HS-27A (cell line): Measurements from ENCODE around the gene PTGDS.
"Not testable (repeated sequence)": the region's sequence is repeated elsewhere in the genome, so short reads cannot be mapped to it uniquely, and the experiment has no call there.

Experiments
- DNase-seq: peaks from one replicate; pipeline ENCODE4 v3.0.0-alpha.2; 2012; ENCODE audit warnings: low read depth, missing footprints

The PTGDS gene

GRCh38 chr9:136990242-136990911 is 13.1 kb downstream of the PTGDS start:
- DNase-seq: no peak

- no peak for DNase-seq
Observed at GRCh38 chr9:136991993-136992818, 14.9 kb downstream of the PTGDS start, which contains the start of gene PAXX. PAXX (plus strand) TSS chr9:136992422; CDS start chr9:136992444, 22 bp downstream.

GRCh38 chr9:136992819-136993369 is 15.6 kb downstream of the PTGDS start:
- no peak for DNase-seq

DNA sequence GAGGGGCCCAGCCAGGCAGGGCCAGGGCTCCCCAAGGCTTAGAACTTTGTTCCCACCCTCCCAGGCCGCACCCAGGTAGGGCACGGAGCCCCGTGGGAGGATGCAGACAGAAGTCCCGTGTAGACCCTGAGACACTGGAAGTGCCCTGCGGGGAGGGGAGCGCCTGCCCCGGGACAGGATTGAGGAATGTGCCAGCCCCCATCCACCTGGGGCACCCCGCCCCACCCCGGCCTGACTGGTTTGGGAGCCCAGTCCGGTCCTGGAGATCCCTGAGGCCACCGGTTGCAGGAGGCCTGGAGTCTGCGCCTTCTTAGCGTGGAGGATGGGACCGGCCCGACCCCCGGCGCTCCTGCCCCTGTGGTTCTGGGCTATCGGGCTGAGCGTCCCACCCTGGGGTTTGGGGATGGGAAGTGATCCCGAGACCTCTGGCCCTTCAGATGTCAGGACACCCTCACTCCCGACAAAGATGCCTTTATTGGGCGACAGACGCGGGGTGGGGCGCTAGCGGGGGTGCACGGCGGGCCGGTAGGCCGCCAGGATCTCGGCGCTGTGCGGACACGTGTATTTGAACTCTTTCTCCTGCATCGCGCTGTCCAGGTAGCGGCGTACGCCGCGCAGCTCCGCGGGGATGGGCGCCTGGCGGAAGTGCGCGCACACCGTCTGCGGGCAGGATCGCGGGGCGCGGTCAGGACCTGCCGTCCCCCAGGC is 17.0 kb downstream of the PTGDS start:
- DNase-seq: no peak

DNA sequence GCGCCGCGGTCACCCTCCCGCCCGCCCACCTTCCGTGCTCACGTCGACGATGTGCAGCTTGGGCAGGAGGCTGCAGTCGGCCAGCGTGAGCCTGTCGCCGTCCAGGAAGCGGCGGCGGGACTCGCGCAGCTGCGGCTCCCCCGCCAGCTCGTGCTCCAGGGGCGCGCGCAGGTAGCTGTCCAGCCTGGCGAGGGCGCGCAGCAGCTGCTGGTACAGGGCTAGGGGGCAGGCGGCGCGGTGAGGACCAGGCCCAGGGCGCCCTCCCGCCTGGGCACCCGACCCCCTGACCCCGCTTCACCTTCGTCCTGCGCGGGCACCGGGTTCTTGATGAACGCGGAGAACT is 17.6 kb downstream of the PTGDS start:
- DNase-seq: no peak

- DNase-seq: no peak
Observed at GRCh38 chr9:136995362-136995761, 18.1 kb downstream of the PTGDS start.

GRCh38 chr9:136995772-136996311 is 18.5 kb downstream of the PTGDS start:
- DNase-seq: no peak

DNA sequence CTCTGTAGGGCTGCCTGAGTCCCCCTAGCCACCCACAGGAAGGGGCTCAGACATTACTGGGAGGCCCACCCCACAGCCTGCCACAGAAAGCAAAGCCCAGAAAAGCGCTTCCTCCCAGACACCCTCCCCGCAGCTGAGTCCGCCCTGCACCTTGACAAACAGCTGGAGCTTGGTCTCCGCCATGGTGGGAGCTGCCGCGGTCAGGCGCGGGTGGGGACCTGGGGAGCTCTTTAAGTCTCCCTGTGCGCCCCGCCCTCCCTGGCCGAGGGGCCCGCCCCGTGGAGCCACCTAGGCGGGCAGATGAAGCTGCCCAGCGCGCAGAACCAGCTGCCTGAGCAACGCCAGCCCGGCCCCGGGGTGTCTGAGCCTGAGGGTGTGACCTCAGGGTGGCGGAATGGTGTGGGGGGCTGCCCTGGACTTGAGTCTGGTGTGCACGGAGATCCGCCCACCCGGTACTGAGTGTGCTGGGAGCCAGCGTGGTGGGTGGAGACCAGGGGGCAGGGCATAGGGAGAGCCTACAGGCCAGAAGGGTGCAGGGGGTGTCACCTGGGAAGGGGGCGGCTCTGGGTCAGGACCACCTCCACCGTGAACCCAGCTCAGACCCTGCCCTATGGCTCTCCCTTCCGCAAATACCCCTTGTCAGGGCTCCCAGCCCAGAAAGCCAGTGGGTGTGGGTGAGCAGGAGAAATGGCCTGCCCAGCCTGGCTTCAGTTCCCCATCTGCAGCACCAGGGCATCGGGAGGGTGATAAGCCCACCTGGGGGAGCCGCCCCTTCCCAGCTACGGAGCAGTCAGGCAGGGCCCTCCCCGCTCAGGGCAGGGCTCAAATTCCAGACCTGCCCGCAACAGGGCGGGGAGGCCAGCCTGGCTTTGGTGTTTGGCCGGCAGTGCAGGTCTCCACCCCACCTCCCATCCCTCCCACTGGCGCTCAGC is 19.3 kb downstream of the PTGDS start, which contains the start of gene CLIC3:
Gene CLIC3, minus strand, starts transcription at position 208 of the 932 bp plus-strand sequence. Its CDS starts 25 bp downstream, at position 183.
- no peak for DNase-seq

DNA sequence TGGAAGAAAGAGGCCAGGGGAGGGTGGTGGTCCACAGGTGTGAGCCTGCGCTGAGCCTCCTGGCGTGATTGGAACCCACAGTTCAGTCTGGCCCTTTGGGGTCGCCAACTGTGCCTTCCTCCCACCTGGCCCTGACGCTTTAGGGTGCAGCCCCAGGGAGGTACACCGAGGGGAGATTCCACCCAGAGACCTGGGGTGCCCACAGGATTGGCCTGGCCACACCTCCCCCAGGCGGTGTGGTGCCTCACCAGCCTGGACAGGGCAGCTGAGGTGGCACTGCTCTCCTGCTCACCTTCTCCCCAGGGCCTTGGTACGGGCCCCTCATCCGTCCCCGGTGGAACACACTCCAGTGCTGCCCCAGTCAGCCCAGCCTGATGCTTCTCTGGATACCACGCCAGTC is 20.1 kb downstream of the PTGDS start:
- DNase-seq: no peak

- DNase-seq: no peak
Observed at GRCh38 chr9:136997830-136998234, 20.5 kb downstream of the PTGDS start.

- no peak for DNase-seq
Observed at GRCh38 chr9:137000177-137000930, 23.1 kb downstream of the PTGDS start.

DNA sequence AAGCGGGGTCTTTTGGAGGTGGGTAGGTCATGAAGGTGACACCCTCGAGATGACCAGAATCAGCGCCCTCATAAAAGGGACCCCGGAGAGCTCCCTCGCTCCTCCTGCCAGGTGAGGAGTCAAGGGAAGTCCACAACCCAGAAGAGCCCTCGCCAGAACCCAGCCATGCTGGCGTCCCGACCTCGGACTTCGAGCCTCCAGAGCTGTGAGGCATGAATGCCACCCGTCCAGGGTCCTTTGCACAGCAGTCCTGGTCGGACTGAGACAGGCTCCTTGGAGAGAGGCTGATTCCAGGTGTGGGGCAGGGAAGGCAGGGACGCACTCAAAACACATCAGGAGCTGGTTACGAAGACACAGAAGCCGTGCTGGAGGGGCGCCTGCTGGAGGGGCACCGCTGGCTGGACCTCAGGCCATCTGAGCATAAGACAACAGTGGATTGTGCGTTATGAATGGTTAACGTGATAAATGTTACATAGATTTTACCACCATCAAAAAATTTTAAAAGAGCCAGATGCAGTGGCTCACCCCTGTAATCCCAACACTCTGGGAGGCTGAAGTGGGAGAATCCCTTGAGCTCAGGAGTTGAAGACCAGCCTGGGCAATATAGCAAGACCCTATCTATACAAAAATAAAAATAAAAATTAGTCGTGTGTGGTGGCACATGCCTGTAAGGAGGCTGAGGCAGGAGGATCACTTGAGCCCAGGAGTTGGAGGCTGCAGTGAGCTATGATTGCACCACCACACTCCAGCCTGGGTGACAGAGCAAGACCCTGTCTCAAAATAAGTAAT is 24.7 kb downstream of the PTGDS start:
- DNase-seq: no peak

DNA sequence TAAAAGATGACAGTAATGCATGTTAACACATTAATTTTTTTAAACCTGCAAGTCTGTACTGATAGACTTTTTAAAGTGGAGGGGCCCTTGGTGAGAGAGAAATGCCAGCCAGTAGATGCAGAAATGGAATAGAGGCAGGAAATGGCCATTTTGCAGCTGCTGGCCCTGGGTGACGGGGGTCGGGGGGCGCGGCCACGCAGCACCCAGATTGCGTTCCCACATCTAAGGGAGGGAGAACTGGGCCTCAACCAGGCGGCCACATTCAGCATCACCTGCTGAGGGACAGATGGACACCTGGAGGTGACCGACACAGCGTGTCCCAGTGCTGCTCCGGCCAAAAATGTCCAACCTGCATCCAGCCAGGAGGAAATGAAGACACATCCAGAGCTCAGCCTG is 25.3 kb downstream of the PTGDS start:
- DNase-seq: no peak

DNA sequence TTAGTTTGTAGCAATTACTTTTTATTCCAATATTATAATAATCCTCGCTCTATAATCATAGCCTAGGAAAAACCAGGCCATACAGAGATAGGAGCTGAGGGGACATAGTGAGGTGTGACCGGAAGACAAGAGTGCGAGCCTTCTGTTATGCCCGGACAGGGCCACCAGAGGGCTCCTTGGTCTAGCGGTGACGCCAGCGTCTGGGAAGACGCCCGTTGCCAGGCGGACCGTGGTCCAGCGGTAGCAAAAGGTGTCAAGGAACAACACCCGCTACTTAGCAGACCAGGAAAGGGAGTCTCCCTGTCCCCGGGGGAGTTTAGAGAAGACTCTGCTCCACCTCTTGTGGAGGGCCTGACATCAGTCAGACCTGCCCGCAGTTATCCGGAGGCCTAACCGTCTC is 27.0 kb downstream of the PTGDS start:
- DNase-seq: not testable (repeated sequence)

- no peak for DNase-seq
Observed at GRCh38 chr9:137006116-137007003, 29.1 kb downstream of the PTGDS start.

DNA sequence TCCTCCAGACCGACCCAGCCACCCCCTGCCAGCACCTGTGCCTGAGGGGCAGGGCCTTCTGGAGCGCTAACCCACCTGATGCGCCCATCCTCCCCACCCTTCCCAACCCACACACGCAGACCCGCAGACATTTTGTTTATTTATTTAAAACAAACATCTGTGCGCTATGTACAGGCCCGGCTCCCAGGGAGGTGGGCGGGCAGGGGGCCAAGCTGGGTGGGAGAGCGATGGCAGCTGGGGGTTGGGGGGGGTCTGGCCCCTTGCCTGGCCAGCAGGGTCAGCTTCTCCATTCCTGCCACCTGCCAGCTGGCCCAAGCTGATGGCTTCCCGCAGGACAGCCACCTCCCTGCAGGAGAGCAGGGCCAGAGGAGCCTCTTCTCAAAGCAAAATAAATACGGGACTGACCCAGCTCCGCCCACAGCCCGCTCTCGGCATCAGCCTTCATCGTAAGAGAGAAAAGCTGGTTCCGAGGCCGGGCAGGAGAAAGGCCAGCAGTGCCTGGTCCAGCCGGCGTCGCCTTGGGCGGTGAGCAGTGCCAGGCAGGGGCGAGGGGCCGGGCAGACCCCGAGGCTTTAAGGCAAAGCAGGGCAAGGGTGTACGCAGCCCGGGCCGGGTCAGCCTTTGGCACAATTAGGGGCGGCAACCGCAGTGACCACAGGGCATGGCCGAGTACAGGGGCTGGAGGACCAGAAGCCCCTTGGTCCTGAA is 30.0 kb downstream of the PTGDS start:
- DNase-seq: no peak

DNA sequence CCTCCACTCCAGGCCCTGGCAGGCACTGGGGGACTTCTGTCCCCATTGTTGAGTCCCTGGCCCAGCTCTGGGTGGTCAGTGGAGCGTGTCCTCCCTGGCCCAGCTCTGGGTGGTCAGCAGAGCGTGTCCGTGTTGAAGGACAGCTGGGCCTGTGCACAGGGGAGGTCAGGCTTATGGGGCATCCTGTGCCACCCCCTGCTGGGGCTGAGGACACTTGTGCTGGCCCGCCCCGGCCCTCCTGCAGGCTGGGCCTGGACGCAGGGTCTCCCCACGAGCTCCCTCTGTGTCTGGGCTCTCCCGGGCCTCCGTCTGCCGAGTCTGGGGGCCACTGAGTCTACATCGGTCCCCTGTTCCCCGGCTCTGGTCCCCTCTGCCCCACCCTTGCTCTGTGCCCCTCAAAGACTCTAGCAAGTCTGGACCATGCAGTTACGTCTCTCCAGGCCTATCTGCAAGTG is 30.5 kb downstream of the PTGDS start:
- no peak for DNase-seq

DNA sequence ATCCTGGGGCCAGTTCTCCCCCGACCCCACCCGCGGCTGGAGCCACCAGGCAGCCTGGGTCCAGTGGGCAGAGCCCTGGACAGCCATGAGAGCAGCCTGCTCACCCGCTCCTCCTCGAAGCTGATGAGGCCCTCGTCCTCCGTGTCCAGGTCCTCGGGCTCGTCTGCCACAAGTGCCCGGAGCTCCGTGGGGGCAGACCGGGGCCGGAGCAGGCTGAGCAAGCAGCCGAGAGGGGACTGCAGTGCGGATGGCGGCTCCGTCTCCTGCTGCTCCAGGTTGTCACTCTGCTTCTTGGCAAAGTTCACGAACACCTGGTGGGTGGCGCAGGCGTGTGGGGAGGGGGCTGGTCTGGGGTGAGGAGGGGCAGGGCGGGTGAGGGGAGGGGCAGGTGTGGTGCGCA is 31.0 kb downstream of the PTGDS start:
- no peak for DNase-seq
